Superior temporal gyrus (tissue), 1 donor: ENCODE results near the gene FSCB.
"Not testable (repeated sequence)": the region's sequence is repeated elsewhere in the genome, so short reads cannot be mapped to it uniquely, and the experiment has no call there.

Source experiments
- DNase-seq: peaks from one replicate; pipeline ENCODE4 v3.0.0-alpha.2; 2016; ENCODE audit errors: extremely low spot score

Gene FSCB

DNA sequence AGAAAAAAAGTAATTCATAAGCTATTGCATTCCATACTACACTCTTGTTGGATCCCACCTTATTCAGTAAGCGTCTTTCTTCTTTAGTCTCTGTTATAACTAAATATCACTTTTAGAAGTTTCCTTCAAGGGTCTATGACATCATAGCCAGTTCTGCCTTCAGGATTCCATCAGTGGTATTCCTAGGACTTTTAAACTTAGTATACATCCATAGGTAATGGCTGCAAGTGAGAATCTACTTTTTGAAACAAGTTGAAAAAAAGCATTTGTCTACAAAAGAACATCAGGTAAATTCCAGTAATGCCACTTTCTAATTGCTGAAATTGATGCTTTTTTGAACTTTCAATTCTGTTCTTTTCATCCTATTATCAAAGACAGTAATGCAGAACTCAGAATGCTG lies at the start of gene FSCB:
Gene FSCB, minus strand, starts transcription at position 101 of the 400 bp plus-strand sequence. CDS start 296 bp downstream, outside the sequence.
- no peak for DNase-seq

DNA sequence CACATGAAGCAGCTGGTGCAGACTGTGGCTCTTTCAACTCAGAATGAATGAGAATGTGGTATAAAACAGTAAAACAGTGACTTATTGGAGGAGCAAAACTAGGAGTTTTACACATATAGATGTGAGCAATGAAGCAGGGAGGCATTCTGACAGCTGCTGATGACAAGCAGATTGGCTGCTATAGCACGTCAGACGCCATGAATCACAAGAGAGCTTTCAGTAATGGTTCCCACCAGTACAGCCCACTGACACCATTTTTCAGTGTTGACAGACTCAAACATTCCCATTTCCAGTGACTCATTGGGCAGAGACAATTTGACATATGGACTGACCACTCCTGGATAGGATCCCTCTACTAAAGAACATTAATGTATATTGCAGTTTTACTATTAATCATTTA lies 24.6 kb upstream of the FSCB start:
- DNase-seq = no peak

DNA sequence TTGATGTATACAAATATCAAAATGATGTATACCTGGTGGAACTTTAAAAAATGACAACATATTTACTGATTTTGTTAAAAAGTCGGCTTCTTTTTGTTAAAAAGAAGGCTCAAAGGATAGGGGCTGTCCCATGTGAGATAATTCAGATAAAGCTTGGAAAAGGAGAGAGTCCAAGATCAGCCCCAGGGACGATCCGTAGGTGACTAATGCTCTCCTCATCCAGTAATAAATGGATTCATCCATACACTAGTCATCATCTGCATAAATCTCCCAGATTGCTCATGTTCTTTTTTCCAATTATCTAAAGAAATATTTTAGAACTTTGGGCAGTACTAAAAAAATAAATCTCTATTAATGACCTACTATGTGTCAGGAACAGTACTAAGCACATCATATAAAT lies 23.4 kb upstream of the FSCB start:
- no peak for DNase-seq

DNA sequence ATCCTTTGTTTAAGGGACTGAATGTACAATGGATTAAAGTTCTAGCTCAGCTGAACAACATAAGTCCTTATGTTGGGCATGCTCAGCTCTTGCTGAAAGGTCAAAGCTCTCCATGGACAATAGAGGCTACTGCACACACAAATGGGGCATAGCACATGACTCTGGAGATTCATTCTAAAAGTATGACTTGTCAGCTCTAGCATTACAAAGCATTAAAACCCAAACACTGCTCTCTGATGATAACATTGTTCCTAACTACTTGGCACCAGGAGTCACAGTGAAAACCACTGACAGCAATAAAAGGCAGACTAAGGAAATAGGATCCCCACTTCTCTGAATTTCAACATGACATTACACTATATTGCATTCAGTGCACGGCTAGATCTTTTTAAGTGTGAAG lies 21.9 kb upstream of the FSCB start:
- peak; percentile 69 for DNase-seq

- no peak for DNase-seq
Measured at GRCh38 chr14:44528180-44528579, 21.1 kb upstream of the FSCB start.

GRCh38 chr14:44525237-44525636 lies 18.2 kb upstream of the FSCB start:
- no peak for DNase-seq

DNA sequence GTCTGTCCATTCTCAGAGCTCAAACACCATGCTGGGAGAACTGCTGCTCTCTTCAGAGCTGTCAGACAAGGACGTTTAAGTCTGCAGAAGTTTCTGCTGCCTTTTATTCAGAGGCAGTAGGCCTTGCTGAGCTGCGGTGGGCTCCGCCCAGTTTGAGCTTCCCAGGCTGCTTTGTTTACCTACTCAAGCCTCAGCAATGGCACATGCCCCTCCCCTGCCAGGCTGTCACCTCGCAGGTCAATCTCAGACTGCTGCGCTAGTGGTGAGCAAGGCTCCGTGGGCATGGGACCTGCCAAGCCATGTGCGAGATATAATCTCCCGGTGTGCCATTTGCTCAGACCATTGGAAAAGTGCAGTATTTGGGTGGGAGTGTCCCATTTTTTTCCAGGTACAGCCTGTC lies 8.6 kb upstream of the FSCB start:
- not testable (repeated sequence) for DNase-seq

DNA sequence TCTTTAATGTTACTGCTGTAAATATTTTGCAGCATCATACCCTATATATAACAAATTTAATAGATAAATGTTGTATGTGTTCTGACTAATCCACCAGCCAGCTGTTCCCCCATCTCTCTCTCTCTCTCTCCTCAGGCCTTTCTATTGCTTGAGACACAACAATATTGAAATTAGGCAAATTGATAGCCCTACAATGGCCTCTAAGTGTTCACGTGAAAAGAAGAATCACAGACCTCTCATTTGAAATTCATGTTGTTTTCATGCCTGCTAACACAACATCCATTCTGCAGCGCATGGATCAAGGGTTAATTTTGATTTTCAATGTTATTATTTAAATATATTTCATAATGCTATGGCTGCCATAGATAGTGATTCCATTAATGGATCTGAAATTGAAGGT lies 1.8 kb upstream of the FSCB start:
- DNase-seq = no peak

DNA sequence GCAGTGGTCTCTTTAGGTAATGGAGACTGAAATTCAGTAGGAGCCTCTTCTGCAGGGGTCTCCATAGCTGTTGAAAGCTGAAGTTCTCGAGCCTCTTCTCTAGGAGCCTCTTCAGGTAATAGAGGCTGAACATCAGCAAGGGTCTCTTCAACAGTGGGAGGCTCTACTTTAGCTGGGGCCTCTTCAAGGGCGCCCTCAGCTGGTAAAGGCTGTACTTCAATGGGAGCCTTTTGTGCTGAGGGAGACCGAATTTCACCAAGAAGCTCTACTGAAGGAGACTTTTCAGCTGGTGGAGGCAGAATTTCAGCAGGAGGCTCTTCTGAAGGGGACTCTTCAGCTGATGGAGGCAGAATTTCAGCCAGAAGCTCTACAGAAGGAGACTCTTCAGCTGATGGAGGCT lies 1.5 kb downstream of the FSCB start:
- DNase-seq = no peak

- DNase-seq = no peak
Measured at GRCh38 chr14:44497148-44497547, 9.9 kb downstream of the FSCB start.

GRCh38 chr14:44494137-44494536 lies 12.9 kb downstream of the FSCB start:
- DNase-seq = no peak

GRCh38 chr14:44490966-44491365 lies 16.1 kb downstream of the FSCB start:
- DNase-seq = no peak

GRCh38 chr14:44477953-44478352 lies 29.1 kb downstream of the FSCB start:
- no peak for DNase-seq

- no peak for DNase-seq
Measured at GRCh38 chr14:44468771-44469170, 38.3 kb downstream of the FSCB start.

DNA sequence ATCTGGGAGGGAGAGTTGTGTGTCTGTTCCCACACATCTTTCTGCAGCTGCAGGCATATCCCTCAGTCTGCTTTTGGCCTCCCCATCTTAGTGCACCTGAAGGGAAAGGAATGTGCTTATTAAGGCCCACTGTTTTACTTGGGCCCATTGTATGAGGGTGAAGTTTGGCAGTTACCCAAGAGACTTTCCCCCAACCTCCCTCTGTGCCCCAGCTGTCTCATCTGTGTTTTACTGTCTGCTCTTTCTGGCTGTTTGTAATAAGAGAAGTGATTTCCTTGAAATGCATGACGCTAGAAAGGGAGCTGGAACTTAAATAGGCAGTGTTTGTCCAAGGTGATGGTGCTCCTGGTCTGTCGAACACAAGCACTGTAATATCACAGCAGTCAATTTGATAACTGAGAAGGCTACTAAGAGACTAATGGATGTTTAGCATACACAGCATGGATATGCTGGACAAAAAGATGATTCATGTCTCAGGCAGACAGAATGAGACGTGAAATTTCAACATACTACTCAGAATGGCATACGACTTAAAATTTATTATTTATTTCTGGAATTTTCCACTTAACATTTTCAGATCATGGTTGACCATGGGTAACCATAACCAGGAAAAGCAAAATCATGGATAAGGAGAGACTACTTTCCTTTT lies 43.6 kb downstream of the FSCB start:
- DNase-seq = no peak

- DNase-seq = no peak
Measured at GRCh38 chr14:44462381-44462780, 44.7 kb downstream of the FSCB start.

DNA sequence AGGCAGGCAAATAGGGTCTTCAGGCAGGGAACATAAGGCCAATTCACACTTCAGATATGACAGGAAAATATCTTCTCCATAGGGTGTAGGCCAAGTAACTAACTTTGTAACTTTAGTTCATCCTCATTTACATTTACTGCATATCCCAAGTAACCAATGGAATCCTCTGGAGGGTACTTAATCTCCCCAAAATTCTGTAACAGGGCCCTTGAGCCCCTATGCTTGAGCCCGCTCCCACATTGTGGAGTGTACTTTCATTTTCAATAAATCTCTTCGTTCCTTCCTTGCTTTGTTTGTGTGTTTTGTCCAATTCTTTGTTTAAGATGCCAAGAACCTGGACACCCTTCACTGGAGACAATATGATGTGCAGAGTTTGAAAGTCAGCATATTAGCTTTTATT lies 45.3 kb downstream of the FSCB start:
- DNase-seq = no peak
